CD4-positive, alpha-beta T cell treated with Interferon gamma for 1 hour (primary cell): Measurements from ENCODE around the gene CCDC69.
"Not testable (repeated sequence)": the region's sequence is repeated elsewhere in the genome, so short reads cannot be mapped to it uniquely, and the experiment has no call there.

ENCODE experiments used
- DNase-seq: peaks from one replicate; pipeline ENCODE4 v3.0.0-alpha.2; 2020

The CCDC69 gene

DNA sequence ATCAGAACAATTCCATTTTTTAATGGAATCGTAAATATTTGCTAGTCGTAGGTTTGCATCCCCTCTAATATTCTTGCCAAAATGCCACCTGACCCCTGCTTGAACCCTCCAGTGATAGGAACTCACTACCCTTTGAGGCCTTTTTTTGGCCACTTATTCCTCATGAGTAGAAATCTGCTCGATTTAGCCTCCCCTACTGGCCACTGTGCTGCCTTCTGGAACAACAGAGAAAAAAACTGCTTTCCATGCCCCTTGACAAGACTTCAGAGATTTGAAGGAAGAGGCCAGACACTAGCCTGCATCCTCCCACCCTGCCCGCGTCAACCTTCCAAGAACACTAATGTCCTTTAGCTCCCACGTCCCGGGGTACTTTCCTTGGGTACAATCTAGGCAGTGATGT, 4.1 kb downstream of the CCDC69 start:
- no peak for DNase-seq

DNA sequence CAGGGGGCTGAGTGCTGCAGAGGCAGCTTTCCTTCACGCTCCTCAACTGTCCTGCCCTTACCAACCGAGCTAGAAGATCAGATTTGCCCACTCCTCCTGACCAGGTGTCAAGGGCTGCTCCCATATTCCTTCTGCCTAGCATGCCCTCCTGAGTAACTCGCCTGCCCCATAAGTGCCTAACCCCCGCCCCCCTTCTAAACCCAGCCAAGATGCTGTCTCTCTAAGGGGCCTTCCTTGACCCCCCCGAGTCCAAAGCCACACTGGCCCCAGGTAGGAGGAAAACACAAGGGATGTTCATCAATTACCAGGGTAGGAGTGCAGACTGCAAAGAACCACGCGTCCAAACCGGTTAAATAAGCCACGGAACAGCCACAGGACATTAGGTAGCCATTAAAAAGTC, 4.8 kb downstream of the CCDC69 start:
- no peak for DNase-seq

DNA sequence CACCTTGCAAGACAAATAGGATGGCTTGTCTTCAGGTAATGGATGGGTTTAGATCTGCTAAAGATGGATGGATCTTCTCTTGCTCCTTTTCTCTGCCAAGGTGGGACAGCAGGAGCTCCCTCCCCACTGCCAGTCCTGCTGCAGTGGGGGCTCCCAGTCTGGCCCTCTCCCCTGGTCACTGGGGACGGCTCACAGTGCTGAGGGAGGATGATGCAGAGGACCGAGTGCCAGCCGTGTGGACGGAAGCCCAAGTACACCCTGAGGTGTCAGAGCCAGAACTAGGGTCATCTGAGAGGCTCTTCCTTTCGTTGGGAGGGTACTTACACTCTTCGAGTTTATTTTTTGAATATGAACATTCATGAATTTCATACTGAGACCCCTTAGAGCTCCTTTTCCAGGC, 5.7 kb downstream of the CCDC69 start:
- no peak for DNase-seq

DNA sequence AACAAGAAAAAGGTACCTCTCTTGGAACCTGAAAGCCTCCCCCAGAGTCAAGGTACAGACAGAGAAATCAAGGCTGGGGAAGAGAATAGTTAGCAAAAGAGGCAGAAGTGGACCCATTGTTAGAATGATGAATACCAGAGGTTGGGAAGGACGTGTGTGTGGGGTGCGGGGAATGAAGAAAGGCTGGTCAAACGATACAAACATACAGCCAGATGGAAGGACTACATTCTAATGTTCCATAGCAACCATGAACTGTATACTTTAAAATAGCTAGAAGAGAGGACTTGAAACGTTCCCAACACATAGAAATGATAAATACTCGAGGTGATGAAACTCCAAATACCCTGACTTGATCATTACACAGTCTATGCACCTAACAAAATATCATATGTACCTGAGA, 7.1 kb downstream of the CCDC69 start:
- no peak for DNase-seq

DNA sequence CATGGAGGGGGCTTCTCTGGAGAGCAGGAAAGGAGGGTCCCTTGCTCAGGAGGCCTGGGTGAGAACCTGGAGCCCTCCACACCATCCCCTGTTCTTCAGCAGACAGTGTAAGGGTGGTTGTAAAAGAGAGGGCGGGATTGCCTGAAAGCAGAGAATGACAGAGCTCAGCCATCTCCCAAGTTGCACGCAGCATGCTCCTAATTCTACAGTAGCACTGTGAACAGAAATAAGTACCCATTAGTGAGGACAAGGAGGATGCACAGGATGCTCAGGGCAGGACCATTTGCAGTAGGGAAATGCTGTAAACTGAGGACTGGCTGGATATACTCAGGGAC, 8.4 kb downstream of the CCDC69 start:
- DNase-seq: no peak

DNA sequence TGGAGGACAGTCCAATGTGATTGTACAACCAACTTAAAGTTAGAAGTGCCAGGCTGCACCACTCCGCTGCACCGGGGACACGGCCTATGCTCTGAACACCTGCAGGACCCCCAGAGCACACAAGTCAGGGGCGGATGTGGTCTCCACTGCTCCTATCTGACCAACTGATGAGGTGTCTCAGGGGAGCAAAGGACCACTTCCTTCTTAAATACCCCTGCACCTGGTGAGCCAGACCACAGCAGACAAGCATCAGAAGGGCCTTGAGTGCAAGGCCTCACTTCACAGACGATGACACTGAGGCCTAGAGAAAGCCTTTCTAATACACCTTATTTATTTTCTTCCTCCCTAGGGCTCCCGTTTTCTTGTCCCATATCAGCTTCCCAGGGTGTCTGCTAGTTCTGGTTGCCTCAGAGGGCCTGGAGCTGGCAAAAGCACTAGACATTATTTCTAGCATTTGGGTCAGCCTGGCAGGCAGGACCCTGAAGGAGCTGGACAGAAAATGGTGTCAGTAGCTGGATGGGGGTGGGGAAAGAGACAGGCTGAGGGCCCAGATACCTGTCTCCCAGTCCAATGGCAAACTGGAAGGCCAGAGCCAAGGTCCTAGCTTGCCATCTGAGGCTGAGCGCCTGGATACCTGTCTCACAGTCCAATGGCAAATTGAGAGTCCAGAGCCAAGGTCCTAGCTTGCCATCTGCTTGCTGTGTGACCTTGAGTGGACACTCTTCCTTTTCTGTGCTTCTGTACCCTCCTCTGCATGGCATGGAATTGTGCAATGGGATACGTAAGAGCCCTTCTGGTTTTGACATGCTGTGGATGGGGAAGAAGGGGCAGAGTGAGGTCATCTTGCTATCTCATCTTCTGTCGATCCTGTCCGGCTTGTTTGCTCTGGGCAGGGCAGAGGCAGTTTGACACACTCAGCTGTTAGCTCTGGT, 9.0 kb downstream of the CCDC69 start:
- DNase-seq: peak; percentile 82

DNA sequence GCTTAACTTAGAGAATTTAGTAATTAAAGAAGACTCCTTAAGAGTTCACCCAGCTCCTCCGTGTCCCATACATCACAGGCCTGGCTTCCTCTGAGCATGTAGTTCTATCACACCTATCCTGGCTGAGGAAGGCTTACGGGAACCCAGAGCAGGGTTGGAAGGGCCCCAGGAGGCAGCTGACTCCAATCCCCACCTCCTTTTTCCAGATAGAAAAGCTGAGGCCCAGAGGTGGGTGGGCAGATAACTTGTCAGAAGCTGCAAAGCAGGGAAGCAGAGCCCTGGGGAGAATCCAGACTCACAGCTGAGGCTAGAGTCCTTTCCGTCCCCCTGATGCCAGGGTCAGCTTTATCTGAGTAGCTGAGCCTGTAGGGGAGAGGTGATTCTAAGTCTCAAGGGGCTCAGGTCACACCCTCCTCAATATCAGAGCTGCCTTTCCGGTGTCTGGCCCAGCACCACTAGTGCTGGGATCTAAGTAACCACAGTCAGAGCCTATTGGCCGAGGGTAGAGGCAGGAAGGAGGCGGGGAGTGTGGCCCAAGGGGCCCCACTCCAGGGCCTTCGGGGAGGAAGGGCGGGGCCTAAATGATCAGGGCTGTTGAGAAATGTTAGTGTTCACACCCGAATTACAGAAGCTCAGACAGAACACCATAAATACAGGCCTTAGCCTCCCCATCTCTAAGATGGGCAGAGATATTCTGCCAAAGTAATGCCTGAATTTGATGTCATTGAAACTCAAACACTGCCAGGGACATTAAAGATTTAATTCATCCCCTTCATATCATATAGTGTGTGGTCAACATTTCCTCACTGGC, 9.9 kb downstream of the CCDC69 start:
- peak; percentile 92 for DNase-seq

DNA sequence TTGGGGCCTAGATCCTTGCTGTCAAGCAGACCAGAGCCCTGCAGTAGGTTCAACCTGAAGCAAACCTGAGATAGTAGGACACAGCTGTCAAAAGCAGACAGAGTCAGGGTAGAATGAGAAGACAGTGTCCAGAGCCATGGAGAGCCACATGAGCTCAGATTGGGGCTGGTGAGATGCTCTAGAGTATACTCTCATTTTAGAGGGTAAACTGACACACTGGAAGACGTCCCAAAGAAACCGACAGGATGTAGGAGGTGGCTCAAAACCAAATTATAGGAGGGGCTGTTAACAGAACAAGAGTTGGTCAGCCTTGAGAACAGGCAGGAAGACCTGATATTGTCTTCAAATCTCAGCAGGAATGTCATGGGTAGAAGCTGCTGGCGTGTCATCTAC, 11.5 kb downstream of the CCDC69 start:
- DNase-seq: no peak

DNA sequence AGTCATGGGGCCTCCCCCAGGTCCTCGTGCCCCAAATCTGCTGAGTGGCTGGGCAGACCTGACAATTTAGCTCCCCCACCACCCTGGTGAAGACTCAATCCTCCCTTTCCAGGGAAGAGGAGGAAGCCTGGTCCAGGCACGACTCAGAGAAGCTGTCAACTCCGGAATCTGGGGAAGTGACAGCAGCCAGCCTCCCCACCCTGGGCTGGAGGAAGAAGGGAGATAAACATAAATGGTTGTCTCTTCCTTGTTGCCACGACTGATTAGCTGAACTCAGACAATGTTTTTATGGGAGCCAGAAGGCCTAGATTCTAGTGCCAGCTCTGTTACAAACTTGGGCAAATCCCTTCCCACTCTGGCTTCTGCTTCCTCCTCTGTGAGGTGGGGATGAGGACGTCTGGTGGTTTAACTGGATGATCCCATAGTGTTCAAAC, 15.4 kb downstream of the CCDC69 start:
- DNase-seq: no peak

DNA sequence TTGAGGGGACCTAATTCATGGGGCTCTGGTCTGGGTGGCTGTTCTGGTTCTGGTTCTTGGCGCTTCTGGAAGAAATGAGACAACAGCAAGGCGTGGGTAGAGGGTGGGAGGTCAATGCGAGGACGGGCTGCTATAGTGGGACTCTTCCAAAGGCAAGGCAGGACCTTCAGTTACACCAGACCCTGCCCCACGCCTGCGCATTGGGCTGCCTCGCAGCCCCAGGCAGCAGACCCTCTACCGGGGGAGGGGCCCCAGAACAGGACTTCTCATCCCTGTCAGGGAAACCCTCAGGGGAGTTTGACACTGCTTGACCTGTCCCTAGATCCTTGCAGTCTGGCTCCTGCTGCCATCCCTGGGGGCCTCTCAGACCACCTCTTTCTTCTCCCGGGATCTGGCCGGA, 18.5 kb downstream of the CCDC69 start:
- DNase-seq: no peak

DNA sequence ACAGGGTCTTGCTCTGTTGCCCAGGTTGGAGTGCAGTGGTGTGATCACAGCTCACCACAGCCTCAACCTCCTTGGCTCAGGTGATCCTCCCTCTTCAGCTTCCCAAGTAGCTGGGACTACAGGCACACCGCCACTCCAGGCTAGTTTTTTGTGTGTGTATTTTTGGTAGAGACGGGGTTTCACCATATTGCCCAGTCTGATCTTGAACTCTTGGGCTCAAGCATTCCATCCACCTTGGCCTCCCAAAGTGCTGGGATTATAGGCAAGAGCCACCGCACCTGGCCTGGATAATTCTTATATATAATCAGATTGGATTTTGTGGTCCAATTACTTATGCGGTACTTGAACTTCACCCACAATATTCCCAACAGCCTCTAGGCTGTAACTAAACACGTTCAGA, 19.8 kb downstream of the CCDC69 start:
- no peak for DNase-seq

DNA sequence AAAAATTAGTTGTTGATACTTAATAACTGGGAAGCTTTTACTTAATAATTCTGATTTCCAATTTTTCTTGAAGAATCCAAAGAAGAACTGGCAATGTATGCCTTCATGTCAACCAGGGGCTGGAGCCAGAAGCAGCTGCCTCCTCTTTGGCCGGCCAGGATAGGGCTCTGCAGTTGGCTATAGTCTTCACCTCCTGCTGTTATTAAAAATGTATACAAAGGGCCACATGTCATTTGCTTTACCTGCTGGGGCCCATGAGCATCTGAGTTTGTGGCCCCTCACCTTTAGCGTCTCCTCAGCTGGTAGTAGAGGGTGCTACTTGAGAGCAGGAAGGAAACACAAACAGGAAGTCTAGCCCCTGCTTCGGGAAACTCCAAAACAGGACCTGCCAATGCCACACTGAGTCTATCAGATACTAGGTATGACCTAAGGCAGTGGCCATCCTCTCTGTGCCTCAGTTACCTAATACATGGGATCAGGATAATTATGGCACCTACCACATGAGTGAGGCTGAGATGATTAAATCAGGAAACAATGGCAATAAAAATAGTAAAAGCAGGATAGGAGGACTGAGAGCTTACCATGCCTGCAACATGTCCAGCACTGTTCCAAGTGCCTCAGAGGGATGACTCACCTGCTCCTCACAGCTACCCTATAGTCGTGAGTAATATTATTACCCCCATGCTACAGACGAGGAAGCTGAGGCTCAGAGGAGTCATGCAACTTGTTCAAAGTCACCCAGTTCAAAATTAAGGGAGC, 21.3 kb downstream of the CCDC69 start:
- DNase-seq: peak; percentile 38

DNA sequence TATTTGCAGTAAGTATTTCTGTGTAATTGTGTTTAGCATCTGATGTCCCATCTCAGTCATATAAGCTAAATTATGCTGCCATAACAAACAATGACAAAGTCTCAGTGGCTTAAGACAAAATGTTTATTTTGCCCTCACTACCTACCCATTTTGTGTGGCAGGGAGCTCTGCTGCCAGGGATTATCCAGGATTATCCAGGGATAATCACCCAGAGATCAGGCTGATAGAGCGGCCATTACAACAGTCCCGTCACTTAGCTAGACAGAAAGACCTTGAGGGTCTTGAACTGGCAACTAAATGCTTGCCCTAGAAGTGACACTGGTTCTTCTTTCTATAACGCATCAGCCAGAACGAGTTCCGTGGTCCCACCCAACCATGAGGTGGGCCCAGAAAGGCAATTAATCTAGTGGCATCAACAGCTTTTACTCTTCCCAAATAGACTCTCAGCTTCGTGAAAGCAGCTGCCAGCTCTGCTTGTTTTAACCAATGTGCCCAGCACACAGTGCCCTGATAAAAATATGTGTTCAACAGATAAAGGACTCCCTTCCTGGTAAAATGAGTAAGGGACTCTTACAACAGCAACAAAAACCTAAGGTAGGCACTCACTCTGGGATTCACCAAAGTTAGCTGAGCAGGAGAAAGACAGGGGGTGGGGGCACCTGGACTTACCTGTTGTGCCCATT, 22.8 kb downstream of the CCDC69 start:
- DNase-seq: no peak

DNA sequence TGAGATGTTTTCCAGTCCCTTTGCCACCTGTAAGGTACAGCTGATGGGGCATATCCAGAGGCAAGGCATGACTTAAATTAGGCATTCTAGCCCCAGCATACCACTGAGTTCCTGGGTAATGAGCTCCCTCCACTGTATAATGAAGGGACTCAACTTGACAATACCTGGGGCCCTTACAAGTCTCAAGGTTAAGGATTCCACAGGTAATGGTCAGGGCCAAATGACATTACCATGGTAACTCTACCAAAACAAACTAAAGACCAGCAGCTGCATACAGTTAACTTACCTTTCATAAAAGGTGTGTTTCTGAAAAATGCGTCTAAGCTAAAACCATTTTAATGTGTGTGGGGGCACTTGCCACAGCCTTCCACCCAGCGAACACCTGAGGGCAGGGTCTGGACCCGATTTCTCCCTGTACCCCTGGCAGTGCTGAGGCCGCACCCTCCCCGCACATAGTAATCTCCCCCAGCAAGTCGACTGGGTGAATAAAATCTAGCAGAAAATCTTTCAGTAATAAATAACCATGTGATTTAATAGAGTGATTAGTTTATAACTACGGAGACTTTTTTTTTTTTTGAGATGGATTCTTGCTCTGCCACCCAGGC, 24.2 kb downstream of the CCDC69 start:
- no peak for DNase-seq

DNA sequence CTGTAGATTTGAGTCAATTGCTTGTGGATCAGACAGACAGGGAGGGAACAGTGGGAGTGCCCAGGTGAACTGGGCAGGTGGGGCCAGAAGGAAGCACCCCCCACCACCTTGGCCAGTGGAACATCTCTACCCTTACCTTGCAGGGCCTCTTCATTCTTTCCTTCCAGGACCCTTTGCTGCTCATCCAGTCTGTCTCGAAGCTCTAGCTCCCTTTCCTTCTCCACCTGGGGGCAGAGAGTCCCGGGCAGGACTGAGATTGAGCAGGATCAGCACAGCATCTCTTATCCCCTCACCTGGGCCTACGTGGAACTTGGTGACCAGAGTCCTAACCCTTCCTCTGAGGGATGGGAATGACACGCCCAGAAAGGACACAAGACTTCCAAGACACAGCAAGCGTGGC, 25.0 kb downstream of the CCDC69 start:
- DNase-seq: no peak

DNA sequence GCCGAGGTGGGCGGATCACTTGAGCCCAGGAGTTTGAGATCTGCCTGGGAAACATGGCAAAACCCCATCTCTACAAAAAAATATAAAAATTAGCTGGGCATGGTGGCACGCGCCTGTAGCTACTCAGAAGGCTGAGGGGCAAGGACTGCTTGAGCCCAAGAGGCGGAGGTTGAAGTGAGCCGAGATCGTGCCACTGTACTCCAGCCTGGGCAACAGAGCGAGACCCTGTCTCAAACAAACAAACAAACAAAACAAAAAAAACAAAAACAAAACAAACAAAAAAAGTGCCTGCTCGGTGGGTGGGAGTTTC, 26.6 kb downstream of the CCDC69 start:
- not testable (repeated sequence) for DNase-seq

DNA sequence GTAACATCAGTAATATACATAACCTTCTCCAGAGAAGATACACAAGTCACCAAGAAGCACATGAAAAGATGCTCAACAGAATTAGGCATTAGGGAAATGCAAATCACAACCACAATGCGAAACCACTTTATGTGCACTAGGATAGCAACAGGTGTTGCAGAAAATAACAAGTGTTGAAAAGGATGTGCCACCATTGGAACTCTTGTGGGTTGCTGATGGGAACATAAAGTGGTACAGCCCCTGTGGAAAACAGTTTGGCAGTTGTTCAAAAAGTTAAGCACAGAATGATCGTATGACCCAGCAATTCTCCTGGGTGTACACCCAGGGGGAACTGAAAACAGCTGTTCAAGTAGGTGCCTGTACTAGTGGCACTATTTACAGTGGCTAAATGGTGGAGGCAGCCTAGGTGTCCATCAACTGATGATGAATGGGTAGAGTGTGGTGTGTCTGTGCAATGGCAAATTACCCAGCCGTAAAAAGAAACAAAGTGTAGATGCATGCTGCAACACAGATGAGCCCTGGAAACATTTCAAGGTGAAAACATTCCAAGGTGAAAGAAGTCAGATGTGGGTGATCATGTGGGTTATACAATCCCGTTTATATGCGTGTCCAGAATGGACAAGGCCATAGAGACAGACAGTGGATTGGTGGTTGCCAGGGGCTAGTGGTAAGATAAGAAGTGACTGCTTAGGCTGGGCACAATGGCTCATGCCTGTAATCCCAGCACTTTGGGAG, 27.2 kb downstream of the CCDC69 start:
- DNase-seq: peak; percentile 13

DNA sequence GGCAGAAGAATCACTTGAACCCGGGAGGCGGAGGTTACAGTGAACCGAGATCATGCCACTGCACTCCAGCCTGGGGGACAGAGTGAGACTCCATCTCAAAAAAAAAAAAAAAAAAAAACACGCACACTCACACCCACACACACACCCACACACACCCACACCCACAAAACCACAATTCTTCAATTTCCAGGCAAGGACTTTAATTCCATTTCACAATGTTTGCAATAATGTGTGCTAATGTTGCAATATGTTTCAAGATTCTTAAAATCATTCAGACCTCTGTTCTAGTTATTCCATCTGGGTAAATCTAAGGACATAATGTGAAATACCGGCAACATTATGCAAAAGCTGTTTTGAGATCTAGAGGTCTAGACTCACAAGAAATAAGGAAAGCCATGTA, 28.3 kb downstream of the CCDC69 start:
- no peak for DNase-seq

DNA sequence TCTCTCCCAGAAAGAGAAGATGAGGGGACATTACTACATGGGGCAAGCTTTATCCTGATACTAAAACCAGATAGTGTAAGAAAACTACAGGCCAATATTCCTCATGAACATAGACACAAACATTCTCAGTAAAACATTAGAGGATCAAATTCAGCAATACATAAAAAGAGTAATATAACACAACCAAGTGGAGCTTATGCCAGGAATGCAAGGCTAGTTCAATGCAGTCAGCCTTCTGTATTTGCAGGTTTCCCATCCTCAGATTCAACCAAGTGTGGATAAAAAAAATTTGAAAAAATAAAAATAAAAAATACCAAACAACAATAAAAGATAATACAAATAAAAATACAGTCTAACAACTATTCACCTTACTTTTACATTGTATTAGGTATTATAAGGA, 31.3 kb downstream of the CCDC69 start:
- no peak for DNase-seq

DNA sequence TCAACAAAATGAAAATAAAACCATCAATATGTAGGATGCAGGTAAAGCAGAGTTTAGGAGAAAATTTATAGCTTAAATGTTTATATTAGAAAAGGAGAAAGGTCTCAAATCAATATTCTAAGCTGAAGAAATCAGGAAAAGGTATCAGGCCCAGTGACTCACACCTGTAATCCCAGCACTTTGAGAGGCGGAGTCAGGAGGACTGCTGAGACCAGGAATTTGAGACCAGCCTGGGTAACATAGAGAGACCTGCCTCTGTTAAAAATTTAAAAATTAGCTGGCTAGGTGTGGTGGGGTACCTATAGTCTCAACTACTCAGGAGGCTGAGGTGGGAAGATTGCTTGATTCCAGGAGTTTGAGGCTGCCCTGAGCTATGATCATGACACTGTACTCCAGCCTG, 32.2 kb downstream of the CCDC69 start:
- DNase-seq: no peak

DNA sequence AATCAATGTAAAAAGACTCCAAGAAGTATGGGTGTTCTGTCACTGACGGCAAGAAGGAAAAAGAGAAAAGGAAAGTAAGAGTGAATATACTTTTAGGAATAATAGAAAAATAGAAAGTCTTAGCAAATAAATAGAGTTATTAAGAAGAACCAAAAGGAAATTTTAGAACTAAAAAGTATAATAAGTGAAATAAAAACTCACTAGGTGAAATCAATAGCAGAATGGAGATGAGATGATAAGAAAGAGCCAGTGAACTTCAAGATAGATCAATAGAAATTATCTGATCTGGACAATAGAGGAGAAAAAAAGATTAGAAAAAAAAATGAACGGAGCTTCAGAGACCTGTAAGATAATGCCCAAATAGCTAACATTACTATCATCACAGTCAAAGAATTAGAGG, 34.7 kb downstream of the CCDC69 start:
- no peak for DNase-seq

DNA sequence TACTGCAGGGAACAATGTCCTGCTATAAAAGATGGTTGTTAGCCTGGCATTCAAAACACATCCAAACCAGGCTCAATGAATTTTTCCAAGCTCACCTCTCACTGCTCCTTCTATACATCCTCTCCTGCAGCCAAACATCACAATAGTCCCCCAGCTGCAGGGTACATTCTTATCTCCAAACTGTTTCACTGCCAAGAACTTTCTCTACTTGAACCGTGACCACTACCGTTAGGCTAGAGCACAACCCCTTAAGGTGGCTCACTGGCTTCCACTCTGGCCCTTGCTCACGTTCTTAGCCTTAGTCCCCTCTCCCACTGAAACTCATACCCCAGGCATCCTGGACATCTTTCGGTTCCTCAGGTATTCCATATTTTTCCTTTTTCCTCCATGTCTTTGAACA, 37.4 kb downstream of the CCDC69 start:
- no peak for DNase-seq
